NCI-H82 treated with DMSO at 0.1 percent for 48 hours (cell line): ENCODE measurements around the gene TTC39C.

Source experiments
- DNase-seq: peaks from one replicate; lab custom pipeline; 2025; ENCODE audit not compliant: unreplicated experiment; lab: John Stamatoyannopoulos, UW

The TTC39C gene

GRCh38 chr18:23992089-23992940, 22.2 kb upstream of the TTC39C start:
- DNase-seq = no peak

DNA sequence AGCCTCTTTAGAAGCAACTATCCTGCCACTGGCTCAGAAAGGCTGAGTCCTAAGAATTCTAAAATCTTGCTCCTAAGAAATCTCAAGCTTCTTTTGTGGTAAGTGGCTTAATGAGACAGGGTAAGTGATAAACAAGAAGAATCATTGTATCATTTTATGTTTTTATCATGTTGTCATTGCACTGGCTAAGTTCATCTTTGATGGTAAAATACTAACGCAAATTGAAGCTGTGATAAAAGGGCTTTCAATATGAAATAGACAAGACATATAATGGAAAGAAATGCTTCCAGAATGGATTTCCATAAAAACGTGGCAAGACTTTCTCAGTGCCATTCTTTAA, 21.6 kb upstream of the TTC39C start:
- DNase-seq = no peak

GRCh38 chr18:23994361-23994902, 20.1 kb upstream of the TTC39C start:
- DNase-seq = peak; percentile 85

- DNase-seq = no peak
These were observed 19.4 kb upstream of the TTC39C start for GRCh38 chr18:23995180-23995579.

- DNase-seq = no peak
These were observed 16.5 kb upstream of the TTC39C start for GRCh38 chr18:23998018-23998417.

DNA sequence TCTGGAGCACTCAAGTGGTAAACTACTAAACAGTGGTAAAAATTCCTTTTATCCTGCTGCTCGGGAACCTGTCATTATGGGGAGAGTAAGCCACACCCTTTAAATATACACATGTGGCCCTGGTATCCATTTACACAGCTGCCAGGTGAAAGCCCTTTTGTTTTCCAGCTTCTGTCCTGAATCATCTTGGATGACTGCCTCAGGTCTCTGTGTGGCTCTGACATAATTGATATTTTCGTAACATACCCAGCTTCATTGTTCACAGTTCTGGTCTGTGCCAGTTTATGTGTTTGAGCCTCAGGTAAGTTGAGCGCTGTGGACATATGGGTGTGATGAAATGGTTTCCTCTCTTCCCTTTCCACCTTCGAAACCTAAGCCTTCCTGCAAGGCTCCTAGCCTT, 15.7 kb upstream of the TTC39C start:
- no peak for DNase-seq

GRCh38 chr18:24000613-24001490, 13.7 kb upstream of the TTC39C start:
- no peak for DNase-seq

DNA sequence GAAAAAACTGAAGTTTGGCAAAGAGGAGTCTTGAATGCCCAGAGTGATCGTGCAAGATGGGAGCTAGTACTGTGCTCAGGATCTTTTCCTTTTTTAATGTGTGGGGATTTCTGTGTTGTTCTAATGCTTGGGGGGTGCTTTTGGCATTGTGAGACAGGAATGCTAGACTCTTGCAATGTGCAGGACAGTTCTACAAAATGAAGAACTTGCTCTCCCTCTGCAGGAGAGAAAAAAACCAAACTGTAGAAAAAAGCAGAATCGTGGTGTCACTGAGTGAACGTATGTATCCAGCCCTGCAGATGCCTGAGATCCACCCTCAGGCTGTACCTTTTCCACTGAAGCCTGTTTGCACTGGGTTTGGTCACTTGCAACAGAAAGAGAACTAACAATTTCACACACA, 12.1 kb upstream of the TTC39C start:
- no peak for DNase-seq

DNA sequence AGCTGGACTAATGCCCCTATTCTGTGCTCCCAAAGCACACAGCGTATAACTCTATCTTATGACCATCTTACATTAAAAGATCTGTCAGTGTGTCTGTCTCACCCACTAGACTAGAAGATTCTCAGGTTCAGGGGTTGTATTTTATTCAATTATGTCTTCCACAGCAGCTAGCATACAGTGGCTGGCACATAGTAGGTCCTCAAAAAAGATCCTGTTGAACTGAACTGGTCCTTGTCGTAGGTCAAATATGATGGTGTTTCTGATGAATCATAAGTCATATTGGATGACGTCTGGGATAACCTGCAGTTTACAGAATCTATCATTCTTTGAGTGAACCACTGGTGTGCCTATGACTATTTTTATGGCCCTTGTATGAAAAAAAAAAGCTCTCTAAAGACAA, 11.3 kb upstream of the TTC39C start:
- DNase-seq = no peak

GRCh38 chr18:24003903-24004640, 10.5 kb upstream of the TTC39C start:
- no peak for DNase-seq

GRCh38 chr18:24006712-24007313, 7.7 kb upstream of the TTC39C start:
- DNase-seq = no peak

DNA sequence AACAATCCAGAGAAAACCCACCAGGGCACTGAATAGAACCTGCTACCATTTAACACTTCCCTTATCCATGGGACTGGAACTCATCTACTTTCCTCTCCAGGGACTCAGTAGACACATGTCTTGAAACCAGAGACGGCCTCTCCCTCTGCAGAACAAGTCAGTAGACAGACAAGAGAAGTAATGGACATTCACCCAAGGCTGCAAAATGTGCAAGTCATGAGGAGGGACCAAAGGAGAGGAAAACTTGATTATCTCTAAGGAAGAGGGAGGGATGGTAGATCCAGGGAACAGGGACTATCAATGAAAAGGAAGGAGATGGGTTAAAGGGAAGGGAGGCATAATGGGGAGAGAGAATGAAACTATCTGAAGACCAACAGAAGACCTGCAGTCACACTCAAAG, 5.3 kb upstream of the TTC39C start:
- no peak for DNase-seq

DNA sequence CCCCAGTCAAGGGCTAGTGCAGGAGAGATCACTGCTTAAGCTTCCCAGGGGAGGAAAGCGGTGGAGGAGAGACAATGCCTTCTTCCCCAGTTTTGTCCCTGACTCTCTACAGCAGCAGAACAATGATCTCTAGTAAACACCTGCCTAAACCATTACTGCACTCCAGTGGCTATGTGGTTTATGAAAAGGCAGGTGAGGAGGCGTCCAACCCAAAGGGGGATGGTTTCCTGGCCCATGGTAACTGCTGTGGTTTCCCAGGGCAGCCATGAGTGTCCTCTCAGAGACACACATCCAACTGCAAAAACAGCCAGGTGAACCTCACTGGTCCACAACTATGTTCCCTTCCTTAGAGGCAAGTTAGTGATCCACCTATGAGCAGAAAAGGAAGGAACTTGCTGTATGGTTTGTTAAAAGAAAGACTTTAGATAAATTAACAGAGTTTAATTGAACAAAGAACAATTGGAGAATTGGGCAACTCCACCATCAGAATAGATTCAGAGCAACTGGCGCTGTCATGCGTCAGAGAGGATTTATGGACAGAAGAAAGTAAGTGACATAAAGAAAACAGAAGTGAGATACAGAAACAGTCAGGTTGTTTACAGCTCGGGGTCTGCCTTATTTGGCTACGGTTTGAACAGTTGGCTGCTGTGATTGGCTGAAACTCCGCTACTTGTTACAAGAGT, 4.8 kb upstream of the TTC39C start:
- DNase-seq = no peak

GRCh38 chr18:24010673-24011072, 3.9 kb upstream of the TTC39C start:
- DNase-seq = no peak

- DNase-seq = no peak
These were observed 3.2 kb upstream of the TTC39C start for GRCh38 chr18:24011123-24011917.

GRCh38 chr18:24013051-24013450, 1.5 kb upstream of the TTC39C start:
- no peak for DNase-seq

GRCh38 chr18:24014986-24015638, 558 bp downstream of the TTC39C start:
- no peak for DNase-seq

DNA sequence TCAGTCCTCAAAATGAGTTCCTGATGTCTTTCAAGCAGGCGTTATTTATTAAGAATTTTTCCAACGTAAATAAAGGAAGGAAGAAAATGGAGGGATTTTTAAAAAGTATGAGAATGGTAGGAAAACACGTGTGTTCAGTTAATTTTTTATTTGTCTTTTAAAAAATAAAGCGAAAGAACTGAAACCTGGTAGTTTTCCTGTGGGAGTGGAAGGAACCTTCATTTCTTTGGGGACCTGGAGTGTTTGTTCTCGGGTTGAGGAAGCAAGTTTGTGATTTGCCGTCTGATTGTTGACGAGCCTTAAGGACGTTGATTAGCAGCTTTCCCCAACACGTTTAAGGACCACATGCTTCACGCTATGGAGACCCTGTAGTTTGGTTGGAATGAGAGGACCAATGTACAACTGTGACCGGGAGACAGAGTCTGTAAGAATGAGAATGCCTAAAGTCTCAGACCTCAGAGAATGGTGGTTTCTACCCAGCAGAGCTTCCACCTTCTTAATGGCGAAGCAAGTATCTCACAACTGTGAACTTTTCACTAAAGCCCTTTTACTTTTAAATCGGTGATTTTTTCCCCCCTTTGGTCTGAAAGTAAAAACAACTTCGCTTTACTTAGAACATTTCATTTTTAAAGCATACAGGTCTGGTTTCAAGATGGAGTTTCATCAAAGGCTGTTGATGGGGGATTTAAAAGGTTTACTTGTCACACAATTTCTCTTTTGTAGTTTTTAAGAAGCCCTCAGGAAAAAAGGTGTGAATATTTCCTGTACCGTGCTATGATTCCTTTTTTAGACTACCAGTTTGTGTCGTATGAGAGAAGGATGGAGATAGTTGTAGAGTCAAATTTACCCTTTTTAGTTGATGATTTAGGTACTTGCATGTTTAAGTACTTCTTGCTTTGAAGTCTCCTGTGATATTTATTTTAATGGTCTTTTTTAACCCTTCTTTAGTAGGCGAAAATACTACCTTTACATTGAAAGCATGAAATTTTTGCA, 1.4 kb downstream of the TTC39C start:
- no peak for DNase-seq
